GM23338 (cell line): ENCODE measurements around the gene RGMB. TPM values are rescaled to one million over a fixed set of nuclear protein-coding genes. Genes with fewer than 3 reads are reported as not detected.

Experiments used
- ATAC-seq: fragments of 200-7000 bp; cut with Tn5 transposase; 3 replicates; pipeline ENCODE4 v1.9.1; 2020
- DNase-seq: peaks from one replicate; pipeline ENCODE4 v3.0.0-alpha.2; 2015; ENCODE audit warnings: low spot score
- H2AFZ ChIP-seq: fragments of 200-600 bp; sonication (generic); 2 replicates; pipeline ENCODE4 v1.8.0; 2016; ENCODE audit warnings: antibody characterized with exemption, mild to moderate bottlenecking, moderate library complexity
- H3F3A ChIP-seq: fragments of 200-600 bp; sonication (generic); replicated peaks from 2 replicates; pipeline ENCODE4 v1.8.0; 2017; ENCODE audit warnings: antibody characterized with exemption, mixed run types, low read depth
- H3K27ac ChIP-seq: fragments of 200-600 bp; sonication (generic); 2 replicates; pipeline ENCODE4 v1.6.1; 2016; ENCODE audit warnings: low read depth
- H3K27me3 ChIP-seq: fragments of 200-600 bp; sonication (generic); 2 replicates; pipeline ENCODE4 v1.8.0; 2016; ENCODE audit warnings: mild to moderate bottlenecking, mixed run types, moderate library complexity; ENCODE audit not compliant: insufficient read depth
- H3K36me3 ChIP-seq: fragments of 200-600 bp; sonication (generic); 2 replicates; pipeline ENCODE4 v1.8.0; 2016; ENCODE audit warnings: mild to moderate bottlenecking; ENCODE audit not compliant: insufficient read depth
- H3K4me1 ChIP-seq: fragments of 200-600 bp; sonication (generic); 2 replicates; pipeline ENCODE4 v1.8.0; 2016; ENCODE audit warnings: mild to moderate bottlenecking, moderate library complexity; ENCODE audit not compliant: insufficient read depth
- H3K4me2 ChIP-seq: fragments of 200-600 bp; sonication (generic); 2 replicates; pipeline ENCODE4 v1.7.1; 2017; ENCODE audit warnings: mixed run types
- H3K4me3 ChIP-seq: fragments of 200-600 bp; sonication (generic); 2 replicates; pipeline ENCODE4 v1.6.1; 2016; ENCODE audit warnings: mixed run types
- H3K79me2 ChIP-seq: fragments of 200-600 bp; sonication (generic); replicated peaks from 2 replicates; pipeline ENCODE4 v1.8.0; 2017; ENCODE audit warnings: mild to moderate bottlenecking; ENCODE audit not compliant: insufficient read depth
- H3K9me2 ChIP-seq: fragments of 200-600 bp; sonication (generic); 2 replicates; pipeline ENCODE4 v1.8.0; 2017; ENCODE audit not compliant: insufficient read depth
- H4K20me1 ChIP-seq: fragments of 200-600 bp; sonication (generic); replicated peaks from 2 replicates; pipeline ENCODE4 v1.8.0; 2017; ENCODE audit warnings: mild to moderate bottlenecking; ENCODE audit not compliant: insufficient read depth
- H3K27ac Mint-ChIP-seq: 2 replicates; pipeline ENCODE4 v1.8.0; 2020; ENCODE audit warnings: inconsistent platforms, mild to moderate bottlenecking, moderate library complexity, mixed read lengths
- H3K27me3 Mint-ChIP-seq: 3 replicates; pipeline ENCODE4 v1.8.0; 2022; ENCODE audit warnings: low read depth, mild to moderate bottlenecking, moderate library complexity, mixed read lengths, inconsistent platforms; ENCODE audit not compliant: insufficient read depth, poor library complexity
- H3K36me3 Mint-ChIP-seq: 3 replicates; pipeline ENCODE4 v1.8.0; 2021; ENCODE audit warnings: low read depth, mild to moderate bottlenecking, inconsistent platforms, moderate library complexity, mixed read lengths
- H3K4me1 Mint-ChIP-seq: 3 replicates; pipeline ENCODE4 v1.8.0; 2020; ENCODE audit warnings: mild to moderate bottlenecking, inconsistent platforms, mixed read lengths
- H3K4me3 Mint-ChIP-seq: 3 replicates; pipeline ENCODE4 v1.8.0; 2021; ENCODE audit warnings: moderate library complexity, mild to moderate bottlenecking, inconsistent platforms, mixed read lengths
- H3K9me3 Mint-ChIP-seq: 3 replicates; pipeline ENCODE4 v1.8.0; 2020; ENCODE audit warnings: moderate library complexity, mild to moderate bottlenecking, inconsistent platforms, mixed read lengths
- CREB1 ChIP-seq: fragments of 250-450 bp; sonication (Bioruptor Pico); IDR thresholded peaks from 2 replicates; pipeline ENCODE4 v1.5.0; 2020; ENCODE audit warnings: low read depth, mild to moderate bottlenecking, moderate library complexity
- CTCF ChIP-seq, 2 experiments: fragments of 200-600 bp in 1 of 2; sonication (generic) in 1 of 2; conservative IDR thresholded peaks; 2 replicates each; pipeline versions ENCODE4 v1.5.1 to v1.6.1; 2016 to 2017; ENCODE audit warnings: antibody characterized with exemption in 2 of 2, low read depth in 2 of 2, mild to moderate bottlenecking in 2 of 2, moderate library complexity in 1 of 2
- ETS1 ChIP-seq: IDR thresholded peaks from 2 replicates; pipeline ENCODE4 v1.6.1; 2016; ENCODE audit warnings: antibody characterized with exemption
- EZH2 ChIP-seq: fragments of 200-600 bp; sonication (generic); IDR thresholded peaks from one replicate; pipeline ENCODE4 v1.8.0; 2017; ENCODE audit warnings: antibody characterized with exemption, mild to moderate bottlenecking, low read depth; ENCODE audit not compliant: unreplicated experiment
- EZH2phosphoT487 ChIP-seq: fragments of 200-600 bp; sonication (generic); IDR thresholded peaks from one replicate; pipeline ENCODE4 v1.8.1; 2018; ENCODE audit warnings: antibody characterized with exemption; ENCODE audit not compliant: unreplicated experiment
- JUNB ChIP-seq: IDR thresholded peaks from one replicate; pipeline ENCODE4 v1.6.1; 2016; ENCODE audit warnings: antibody characterized with exemption; ENCODE audit not compliant: unreplicated experiment
- NANOG ChIP-seq: IDR thresholded peaks from 2 replicates; pipeline ENCODE4 v1.6.1; 2016; ENCODE audit warnings: antibody characterized with exemption, borderline replicate concordance
- POLR2AphosphoS5 ChIP-seq: IDR thresholded peaks from 2 replicates; pipeline ENCODE4 v1.6.1; 2016; ENCODE audit warnings: antibody characterized with exemption, low read depth
- REST ChIP-seq: IDR thresholded peaks from one replicate; pipeline ENCODE4 v1.6.1; 2018; ENCODE audit warnings: antibody characterized with exemption; ENCODE audit not compliant: unreplicated experiment
- ZNF114 ChIP-seq: fragments of 250-450 bp; sonication (Bioruptor Pico); IDR thresholded peaks from 2 replicates; pipeline ENCODE4 v1.5.0; 2020; ENCODE audit warnings: mild to moderate bottlenecking, moderate library complexity
- ZNF331 ChIP-seq: fragments of 250-450 bp; sonication (Bioruptor Pico); IDR thresholded peaks from 2 replicates; pipeline ENCODE4 v1.5.0; 2020; ENCODE audit warnings: low read depth, mild to moderate bottlenecking, moderate library complexity
- ZNF462 ChIP-seq: fragments of 250-450 bp; sonication (Bioruptor Pico); IDR thresholded peaks from 2 replicates; pipeline ENCODE4 v1.5.0; 2020; ENCODE audit warnings: mild to moderate bottlenecking, moderate library complexity
- polyA plus RNA-seq: library from polyadenylated mRNA; unstranded; fragments of >200 nt; fragmentation: Nextera tagmentation; extraction: Ambion mirVana; gene quantifications from 2 replicates; pipeline ENCODE4 v1.2.1, GENCODE V29; 2016
- total RNA-seq: library from RNA; depleted of rRNA; stranded (reverse); fragments of >200 nt; shearing (Covaris generic); gene quantifications from 2 replicates; pipeline ENCODE4 v1.2.3, GENCODE V29; 2014

The RGMB gene
- total and polyA plus RNA-seq, 2 experiments from 2014 or later: 21.7 to 34.3 TPM

GRCh38 chr5:98763001-98763630 is 10.3 kb upstream of the RGMB start:
- Mint-ChIP-seq H3K4me3 (no peak overlapping the region), H3K9me3 (no peaks in the 10 kb centered on the region), H3K4me1 (peaks cover 27% of the 10 kb centered on the region), H3K27ac (no peak overlapping the region), H3K36me3 (no peaks in the 10 kb centered on the region), H3K27me3 (peaks cover 6% of the 10 kb centered on the region)
- Histone ChIP-seq H3K27ac (peak overlapping the region; percentile 46; the same call in 1 of the 2 replicates), H4K20me1 (no peaks in the 10 kb centered on the region), H3K9me2 (no peaks in the 10 kb centered on the region), H3K4me1 (peaks cover 14% of the 10 kb centered on the region), H3K4me2 (peak overlapping the region; percentile 26; the same call in 1 of the 2 replicates), H3K36me3 (no peaks in the 10 kb centered on the region), H2AFZ (no peak overlapping the region), H3K4me3 (no peak overlapping the region), H3K27me3 (peaks cover 8% of the 10 kb centered on the region; the same call in 1 of the 2 replicates), H3K79me2 (no peaks in the 10 kb centered on the region), H3F3A (0 out of 2 replicates have a peak, but pooled peaks cover 4% of the 10 kb centered on the region)
- peak; percentile 77 for ATAC-seq
- TF ChIP-seq EZH2 (no peak), JUNB (no peak), ZNF114 (CRISPR knock-in tag) (0 out of 2 replicates have a peak, but pooled peaks have one; percentile 9), POLR2AphosphoS5 (no peak), EZH2phosphoT487 (no peak), ZNF331 (no peak), REST (no peak), CREB1 (CRISPR knock-in tag) (no peak), NANOG (peak; percentile 86), ZNF462 (CRISPR knock-in tag) (0 out of 2 replicates have a peak, but pooled peaks have one; percentile 29), ETS1 (no peak), CTCF (conservative IDR thresholded peaks at IDR 0.05; ENCODE audit: low read depth in 2 of 2) (no peak)
- DNase-seq: peak; percentile 91
